Measurements from ENCODE around the gene RNF34. TPM values are rescaled to one million over a fixed set of nuclear protein-coding genes. Genes with fewer than 3 reads are reported as not detected.
"Not testable (repeated sequence)": the region's sequence is repeated elsewhere in the genome, so short reads cannot be mapped to it uniquely, and the experiment has no call there.

Gene RNF34
- total RNA-seq, 4 donors from 2014 or later: 39.8 to 44.7 (median 41.6) TPM

- no peaks in the 10 kb centered on the region for H3K4me1 ChIP-seq
- 84 to 89% methylated on average over 10 of the region's 10 CpGs for WGBS, 2 donors
- H3K9me3 ChIP-seq: no peaks in the 10 kb centered on the region
- no peaks in the 10 kb centered on the region for H3K27me3 ChIP-seq
- no peaks in the 10 kb centered on the region for H3K36me3 ChIP-seq
- TF ChIP-seq, protein P1, sequence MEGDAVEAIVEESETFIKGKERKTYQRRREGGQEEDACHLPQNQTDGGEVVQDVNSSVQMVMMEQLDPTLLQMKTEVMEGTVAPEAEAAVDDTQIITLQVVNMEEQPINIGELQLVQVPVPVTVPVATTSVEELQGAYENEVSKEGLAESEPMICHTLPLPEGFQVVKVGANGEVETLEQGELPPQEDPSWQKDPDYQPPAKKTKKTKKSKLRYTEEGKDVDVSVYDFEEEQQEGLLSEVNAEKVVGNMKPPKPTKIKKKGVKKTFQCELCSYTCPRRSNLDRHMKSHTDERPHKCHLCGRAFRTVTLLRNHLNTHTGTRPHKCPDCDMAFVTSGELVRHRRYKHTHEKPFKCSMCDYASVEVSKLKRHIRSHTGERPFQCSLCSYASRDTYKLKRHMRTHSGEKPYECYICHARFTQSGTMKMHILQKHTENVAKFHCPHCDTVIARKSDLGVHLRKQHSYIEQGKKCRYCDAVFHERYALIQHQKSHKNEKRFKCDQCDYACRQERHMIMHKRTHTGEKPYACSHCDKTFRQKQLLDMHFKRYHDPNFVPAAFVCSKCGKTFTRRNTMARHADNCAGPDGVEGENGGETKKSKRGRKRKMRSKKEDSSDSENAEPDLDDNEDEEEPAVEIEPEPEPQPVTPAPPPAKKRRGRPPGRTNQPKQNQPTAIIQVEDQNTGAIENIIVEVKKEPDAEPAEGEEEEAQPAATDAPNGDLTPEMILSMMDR (IDR thresholded peaks at IDR 0.05): no peak
- no peak for TF ChIP-seq EP300 (IDR thresholded peaks at IDR 0.05)
- no peak for TF ChIP-seq POLR2A (IDR thresholded peaks at IDR 0.05)
- no peak for DNase-seq (ENCODE audit: low spot score in 2 of 2)
- no peak overlapping the region for H3K27ac ChIP-seq
- H3K4me3 ChIP-seq: no peak overlapping the region
Observed at GRCh38 chr12:121379945-121380344, 20.0 kb upstream of the RNF34 start.

GRCh38 chr12:121383601-121384021 lies 16.3 kb upstream of the RNF34 start:
- H3K4me3 ChIP-seq: no peak overlapping the region
- WGBS, 2 donors: 93 to 95% methylated on average over 9 of the region's 9 CpGs
- H3K27me3 ChIP-seq: no peaks in the 10 kb centered on the region
- no peak for DNase-seq (ENCODE audit: low spot score in 2 of 2)
- no peak overlapping the region for H3K27ac ChIP-seq
- TF ChIP-seq, protein P1 (IDR thresholded peaks at IDR 0.05): no peak
- TF ChIP-seq POLR2A (IDR thresholded peaks at IDR 0.05): no peak
- H3K36me3 ChIP-seq: no peaks in the 10 kb centered on the region
- no peaks in the 10 kb centered on the region for H3K9me3 ChIP-seq
- no peaks in the 10 kb centered on the region for H3K4me1 ChIP-seq

DNA sequence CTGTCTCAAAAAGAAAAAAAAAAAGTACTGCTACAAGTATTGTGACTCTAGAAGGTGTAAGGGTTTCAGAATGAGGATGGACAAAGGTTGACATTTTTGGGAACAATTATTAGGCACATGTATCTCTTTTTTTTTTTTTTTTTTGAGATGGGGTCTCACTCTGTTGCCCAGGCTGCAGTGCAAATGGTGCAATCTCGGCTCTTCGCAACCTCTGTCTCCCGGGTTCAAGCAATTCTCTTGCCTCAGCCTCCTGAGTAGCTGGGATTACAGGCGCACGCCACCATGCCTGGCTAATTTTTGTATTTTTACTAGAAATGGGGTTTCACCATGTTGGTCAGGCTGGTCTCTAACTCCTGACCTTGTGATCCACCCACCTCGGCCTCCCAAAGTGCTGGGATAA lies 15.0 kb upstream of the RNF34 start:
- H3K4me1 ChIP-seq; H3K4me3 ChIP-seq; H3K9me3 ChIP-seq; H3K36me3 ChIP-seq; H3K27me3 ChIP-seq; H3K27ac ChIP-seq; DNase-seq (ENCODE audit: low spot score in 2 of 2): not testable (repeated sequence)
- WGBS, 2 donors: 76 to 84% methylated on average over 6 of the region's 6 CpGs

- 65 to 70% methylated on average over 5 of the region's 5 CpGs for WGBS, 2 donors
- Histone ChIP-seq H3K27ac (no peak overlapping the region), H3K4me1 (peaks cover 0 to 6% (median 2%) of the 10 kb centered on the region in 4 donors), H3K9me3 (no peaks in the 10 kb centered on the region), H3K27me3 (no peaks in the 10 kb centered on the region), H3K4me3 (no peak overlapping the region), H3K36me3 (no peaks in the 10 kb centered on the region)
- TF ChIP-seq, protein P1 (IDR thresholded peaks at IDR 0.05): no peak
- TF ChIP-seq EP300 (IDR thresholded peaks at IDR 0.05) (no peak), POLR2A (IDR thresholded peaks at IDR 0.05) (no peak)
- no peak for DNase-seq (ENCODE audit: low spot score in 2 of 2)
Observed at GRCh38 chr12:121388421-121388981, 11.4 kb upstream of the RNF34 start.

- Histone ChIP-seq H3K4me1 (peaks cover 0 to 6% (median 2%) of the 10 kb centered on the region in 4 donors), H3K36me3 (no peaks in the 10 kb centered on the region), H3K9me3 (no peaks in the 10 kb centered on the region), H3K27me3 (no peaks in the 10 kb centered on the region), H3K4me3 (no peak overlapping the region), H3K27ac (no peak overlapping the region)
- TF ChIP-seq, protein P1 (IDR thresholded peaks at IDR 0.05): no peak
- no peak for TF ChIP-seq EP300 (IDR thresholded peaks at IDR 0.05)
- 78 to 88% methylated on average over 2 of the region's 2 CpGs for WGBS, 2 donors
- no peak for DNase-seq (ENCODE audit: low spot score in 2 of 2)
Observed at GRCh38 chr12:121390856-121391255, 9.1 kb upstream of the RNF34 start.

All from tibial nerve (tissue), 4 donors.